Breast epithelium (tissue), 4 donors: ENCODE data around the gene HERC2. TPM values are rescaled to one million over a fixed set of nuclear protein-coding genes. Genes with fewer than 3 reads are reported as not detected.

Experiments
- DNase-seq, 2 donors: peaks; one replicate each; pipeline ENCODE4 v3.0.0-alpha.2; 2019; ENCODE audit warnings: low spot score in 2 of 2
- H3K27ac ChIP-seq, 2 donors: fragments of 200-600 bp; sonication (generic) in 1 of 2; one replicate each; pipeline ENCODE4 v1.5.1; 2016 to 2019; ENCODE audit warnings: mild to moderate bottlenecking in 1 of 2
- H3K27me3 ChIP-seq, 2 donors: fragments of 200-600 bp; sonication (generic) in 1 of 2; one replicate each; pipeline versions ENCODE4 v1.5.1 to v1.6.0; 2017 to 2019; ENCODE audit warnings: control low read depth in 1 of 2, mild to moderate bottlenecking in 1 of 2
- H3K36me3 ChIP-seq: fragments of 200-600 bp; one replicate; pipeline ENCODE4 v1.5.1; 2019
- H3K4me1 ChIP-seq, 2 donors: fragments of 200-600 bp; sonication (generic); one replicate each; pipeline ENCODE4 v1.5.1; 2016 to 2019; ENCODE audit warnings: control low read depth in 1 of 2
- H3K4me3 ChIP-seq, 3 donors: fragments of 200-600 bp; sonication (generic); 1 replicate in 2 of 3; 2 replicates in 1 of 3; pipeline ENCODE4 v1.5.1; 2016 to 2019; ENCODE audit warnings: mild to moderate bottlenecking in 3 of 3, moderate library complexity in 2 of 3
- H3K9me3 ChIP-seq, 2 donors: fragments of 200-600 bp; sonication (generic) in 1 of 2; one replicate each; pipeline ENCODE4 v1.5.1; 2016 to 2019; ENCODE audit warnings: control low read depth in 1 of 2
- POLR2A ChIP-seq: fragments of 450-650 bp; IDR thresholded peaks from one replicate; pipeline ENCODE4 v1.6.1; 2016; ENCODE audit warnings: antibody characterized with exemption, mild to moderate bottlenecking, moderate library complexity
- POLR2AphosphoS5 ChIP-seq, 3 donors: sonication (generic); formaldehyde crosslinking; IDR thresholded peaks; one replicate each; pipeline ENCODE4 v1.6.1; 2017; ENCODE audit warnings: antibody characterized with exemption in 3 of 3
- intact Hi-C: fragments of 100-400 bp; cut with DNase I; formaldehyde crosslinking; loops from one replicate; pipeline ENCODE4 v1.15.1; 2023; ENCODE audit warnings: low total_unique reads
- total RNA-seq, 3 donors: library from RNA; depleted of rRNA; stranded (reverse); fragments of >200 nt; gene quantifications; one replicate each; pipeline ENCODE4 v1.1.0, GENCODE V29; 2016
- TF ChIP-seq, protein P1 (sequence below), 3 donors: fragments of 450-650 bp; IDR thresholded peaks; one replicate each; pipeline ENCODE4 v1.5.1; 2016 to 2017; ENCODE audit warnings: antibody characterized with exemption in 3 of 3, mild to moderate bottlenecking in 3 of 3, moderate library complexity in 3 of 3

HERC2 gene
- total RNA-seq, 3 donors from 2014 or later: 46.2 to 55.8 (median 51.1) TPM

DNA sequence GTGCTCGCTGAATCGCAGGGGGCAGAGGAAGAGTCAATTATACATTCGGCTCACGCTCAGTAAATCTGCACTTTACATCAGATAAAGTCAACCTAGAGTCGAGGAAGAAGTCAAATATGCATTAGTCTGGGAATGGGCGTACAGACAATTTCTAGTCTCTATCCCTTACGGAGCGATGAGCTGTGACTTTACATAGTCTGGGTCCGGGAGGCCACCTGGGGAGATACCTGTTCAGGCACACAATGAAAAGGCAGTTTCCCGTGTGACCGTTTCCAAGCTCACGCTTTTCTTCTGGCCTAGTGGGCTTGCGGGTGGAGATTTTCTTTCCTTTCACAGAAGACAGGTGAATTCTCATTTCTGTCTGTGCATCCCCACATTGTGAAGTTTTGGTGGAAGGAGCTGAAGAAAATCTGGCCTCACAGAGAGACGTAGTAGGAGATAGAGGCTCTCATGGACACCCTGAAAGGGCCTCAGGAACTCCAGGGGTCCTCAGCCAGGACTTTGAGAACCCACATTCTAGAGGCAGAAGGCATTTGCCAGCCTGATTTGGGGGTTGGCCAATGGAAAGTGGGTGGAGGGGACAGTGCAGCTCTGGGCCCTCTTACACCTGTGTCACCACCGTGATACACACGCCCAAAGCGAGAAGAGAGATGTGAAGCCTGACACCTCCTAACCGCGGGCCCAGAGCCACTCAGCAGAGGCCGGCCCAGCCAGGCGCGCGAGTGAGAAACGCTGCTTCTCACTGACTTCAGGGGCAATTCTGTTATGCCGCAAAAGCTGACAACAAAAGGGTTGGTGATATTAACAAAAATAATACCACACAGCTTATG, 212.1 kb downstream of the HERC2 start:
- intact Hi-C loops: no loop called here
- TF ChIP-seq POLR2AphosphoS5 (IDR thresholded peaks at IDR 0.05) (no peak), POLR2A (no peak)
- TF ChIP-seq, protein P1, sequence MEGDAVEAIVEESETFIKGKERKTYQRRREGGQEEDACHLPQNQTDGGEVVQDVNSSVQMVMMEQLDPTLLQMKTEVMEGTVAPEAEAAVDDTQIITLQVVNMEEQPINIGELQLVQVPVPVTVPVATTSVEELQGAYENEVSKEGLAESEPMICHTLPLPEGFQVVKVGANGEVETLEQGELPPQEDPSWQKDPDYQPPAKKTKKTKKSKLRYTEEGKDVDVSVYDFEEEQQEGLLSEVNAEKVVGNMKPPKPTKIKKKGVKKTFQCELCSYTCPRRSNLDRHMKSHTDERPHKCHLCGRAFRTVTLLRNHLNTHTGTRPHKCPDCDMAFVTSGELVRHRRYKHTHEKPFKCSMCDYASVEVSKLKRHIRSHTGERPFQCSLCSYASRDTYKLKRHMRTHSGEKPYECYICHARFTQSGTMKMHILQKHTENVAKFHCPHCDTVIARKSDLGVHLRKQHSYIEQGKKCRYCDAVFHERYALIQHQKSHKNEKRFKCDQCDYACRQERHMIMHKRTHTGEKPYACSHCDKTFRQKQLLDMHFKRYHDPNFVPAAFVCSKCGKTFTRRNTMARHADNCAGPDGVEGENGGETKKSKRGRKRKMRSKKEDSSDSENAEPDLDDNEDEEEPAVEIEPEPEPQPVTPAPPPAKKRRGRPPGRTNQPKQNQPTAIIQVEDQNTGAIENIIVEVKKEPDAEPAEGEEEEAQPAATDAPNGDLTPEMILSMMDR (IDR thresholded peaks at IDR 0.05): no peak
- H3K27ac ChIP-seq: no peak overlapping the region
- no peak overlapping the region for H3K4me3 ChIP-seq
- peaks cover 8% of the 10 kb centered on the region for H3K36me3 ChIP-seq
- DNase-seq: no peak
- peaks cover 5 to 11% of the 10 kb centered on the region in 2 donors for H3K4me1 ChIP-seq
- peaks cover 0 to 17% of the 10 kb centered on the region in 2 donors for H3K27me3 ChIP-seq
- H3K9me3 ChIP-seq: no peaks in the 10 kb centered on the region

DNA sequence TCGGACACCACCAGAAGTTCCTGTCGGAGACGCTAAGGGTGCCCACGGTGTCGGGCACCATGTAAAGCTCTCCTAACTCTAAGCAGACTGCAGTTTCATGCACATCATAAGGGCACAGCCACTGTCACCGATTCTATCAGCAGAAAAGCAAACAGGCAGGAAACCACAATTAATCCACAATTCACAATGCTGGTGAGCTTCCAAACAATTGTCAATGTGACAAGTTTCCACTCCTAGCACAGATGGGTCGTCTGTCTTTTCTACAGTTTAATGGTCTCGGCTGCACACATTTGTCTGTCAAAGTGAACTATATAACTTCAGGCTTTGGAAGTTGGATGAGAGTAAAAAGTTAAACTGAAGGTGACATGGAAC, 214.1 kb downstream of the HERC2 start:
- Histone ChIP-seq H3K36me3 (peaks cover 8% of the 10 kb centered on the region), H3K27ac (no peak overlapping the region), H3K4me1 (peaks cover 5 to 11% of the 10 kb centered on the region in 2 donors), H3K9me3 (no peaks in the 10 kb centered on the region), H3K4me3 (peak overlapping the region; percentile 53 to 67 (median 57)), H3K27me3 (peaks cover 0 to 17% of the 10 kb centered on the region in 2 donors)
- DNase-seq: no peak
- TF ChIP-seq, protein P1 (IDR thresholded peaks at IDR 0.05): no peak
- TF ChIP-seq POLR2AphosphoS5 (IDR thresholded peaks at IDR 0.05) (no peak), POLR2A (no peak)
- intact Hi-C loops: no loop called here

DNA sequence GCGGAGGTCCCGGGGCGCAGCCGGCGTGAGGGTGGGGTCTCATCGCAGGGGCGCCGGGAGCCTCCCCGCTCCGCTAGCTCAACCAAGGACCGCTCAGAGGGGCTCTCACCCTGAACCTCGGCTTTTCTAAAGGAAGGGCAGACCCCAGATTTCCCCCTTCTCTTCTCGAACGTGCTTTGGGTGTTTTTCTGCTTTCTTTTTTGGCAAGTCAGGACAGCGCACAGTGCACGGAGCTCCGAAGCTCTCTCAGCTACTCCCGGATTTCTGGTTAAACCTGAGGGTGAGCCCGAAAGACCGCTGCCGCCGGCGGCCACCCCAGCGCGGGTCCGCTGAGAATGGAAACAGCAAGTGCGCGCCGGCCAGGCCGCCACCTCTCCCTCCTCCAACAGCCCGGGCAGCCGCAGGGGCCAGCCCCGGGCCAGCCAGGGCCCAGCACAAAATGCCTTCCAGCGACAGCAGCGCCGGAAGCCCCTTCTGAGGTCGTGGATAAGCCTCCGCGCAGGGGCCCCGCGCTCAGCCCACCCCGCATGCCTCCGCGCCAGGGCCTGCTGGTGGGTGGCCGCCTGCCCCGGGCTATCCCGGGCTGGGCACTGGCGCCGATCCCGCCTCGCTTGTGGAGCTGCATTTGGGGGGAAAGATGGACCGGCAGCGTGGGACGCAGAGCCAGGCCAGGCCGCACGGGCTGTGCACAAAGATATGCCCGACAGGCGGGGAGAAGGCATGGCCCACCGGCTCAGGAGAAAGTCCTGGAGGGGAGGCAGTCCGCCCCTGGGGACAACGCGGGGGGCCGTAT, 214.7 kb downstream of the HERC2 start:
- Histone ChIP-seq H3K4me3 (peak overlapping the region; percentile 53 to 67 (median 57)), H3K27me3 (peaks cover 0 to 17% of the 10 kb centered on the region in 2 donors), H3K27ac (no peak overlapping the region), H3K9me3 (no peaks in the 10 kb centered on the region), H3K4me1 (peaks cover 5 to 11% of the 10 kb centered on the region in 2 donors), H3K36me3 (peaks cover 8% of the 10 kb centered on the region)
- no peak for DNase-seq
- TF ChIP-seq, protein P1 (IDR thresholded peaks at IDR 0.05): no peak
- TF ChIP-seq POLR2AphosphoS5 (IDR thresholded peaks at IDR 0.05): no peak
- TF ChIP-seq POLR2A: no peak
- intact Hi-C loops: no loop called here

DNA sequence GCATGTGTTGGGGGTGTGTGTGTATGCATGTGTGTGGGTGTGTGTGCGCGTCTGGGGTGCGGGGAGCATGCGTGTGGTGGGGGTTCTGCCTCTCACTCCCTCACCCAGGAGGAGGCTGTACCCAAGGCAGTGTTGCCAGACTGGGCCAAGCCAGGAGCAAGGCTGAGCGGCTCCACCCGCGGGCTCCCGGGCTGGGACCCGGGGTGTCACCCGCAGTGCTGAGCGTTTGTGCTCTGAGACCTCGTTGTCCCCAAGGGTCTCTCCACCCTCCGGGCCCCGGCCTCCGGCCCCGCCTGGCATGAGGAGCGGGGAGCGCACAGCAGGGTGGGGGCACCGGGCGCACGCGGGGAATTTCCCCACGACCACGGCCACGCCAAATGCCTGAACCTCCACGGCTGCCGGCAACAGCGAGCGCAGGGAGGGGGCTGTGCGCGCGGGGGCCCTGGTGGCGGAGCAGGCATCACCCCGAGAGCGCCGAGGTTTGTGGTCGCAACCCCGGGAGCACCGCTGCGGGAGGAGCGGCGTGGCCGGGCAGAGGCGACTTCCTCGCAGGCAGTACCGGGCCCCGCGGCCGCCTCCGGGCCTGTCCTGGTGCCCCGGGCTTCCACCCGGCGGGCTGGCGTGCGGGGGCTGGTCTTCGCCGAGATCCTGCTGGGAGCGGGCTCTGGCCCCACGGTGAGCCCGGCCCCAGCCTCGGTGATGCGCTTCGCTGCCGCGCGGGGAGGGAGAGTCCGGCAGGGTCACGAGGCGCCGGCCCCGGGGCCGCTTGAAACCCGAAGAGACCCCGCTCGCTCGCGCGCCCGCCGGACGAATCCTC, 215.5 kb downstream of the HERC2 start:
- Histone ChIP-seq H3K27me3 (peaks cover 0 to 24% of the 10 kb centered on the region in 2 donors), H3K9me3 (no peaks in the 10 kb centered on the region), H3K4me1 (peaks cover 5 to 11% of the 10 kb centered on the region in 2 donors), H3K36me3 (peaks cover 2% of the 10 kb centered on the region), H3K4me3 (peak overlapping the region; percentile 53 to 67 (median 57)), H3K27ac (no peak overlapping the region)
- no peak for DNase-seq
- intact Hi-C loops: no loop called here
- TF ChIP-seq POLR2AphosphoS5 (IDR thresholded peaks at IDR 0.05) (no peak), POLR2A (no peak)
- TF ChIP-seq, protein P1 (IDR thresholded peaks at IDR 0.05): no peak
